NCI-H510A (cell line): Measurements from ENCODE around the gene ANKDD1A.

Experiments
- DNase-seq: peaks from one replicate; lab custom pipeline; 2025; lab: John Stamatoyannopoulos, UW

Gene ANKDD1A

GRCh38 chr15:64895285-64896065, 16.2 kb upstream of the ANKDD1A start:
- no peak for DNase-seq

GRCh38 chr15:64896371-64897069, 15.2 kb upstream of the ANKDD1A start:
- no peak for DNase-seq

- no peak for DNase-seq
Observed at GRCh38 chr15:64897345-64897985, 14.2 kb upstream of the ANKDD1A start.

- DNase-seq: no peak
Observed at GRCh38 chr15:64898406-64898805, 13.3 kb upstream of the ANKDD1A start.

GRCh38 chr15:64901141-64901540, 10.6 kb upstream of the ANKDD1A start:
- no peak for DNase-seq

GRCh38 chr15:64901914-64902313, 9.8 kb upstream of the ANKDD1A start:
- DNase-seq: no peak

- no peak for DNase-seq
Observed at GRCh38 chr15:64902863-64903262, 8.8 kb upstream of the ANKDD1A start.

GRCh38 chr15:64903326-64903950, 8.3 kb upstream of the ANKDD1A start:
- no peak for DNase-seq

- no peak for DNase-seq
Observed at GRCh38 chr15:64904189-64904588, 7.5 kb upstream of the ANKDD1A start.

- no peak for DNase-seq
Observed at GRCh38 chr15:64905119-64905831, 6.4 kb upstream of the ANKDD1A start.

GRCh38 chr15:64905941-64906340, 5.8 kb upstream of the ANKDD1A start:
- no peak for DNase-seq

GRCh38 chr15:64906402-64906801, 5.3 kb upstream of the ANKDD1A start:
- DNase-seq: no peak

GRCh38 chr15:64907991-64908390, 3.7 kb upstream of the ANKDD1A start:
- no peak for DNase-seq

- no peak for DNase-seq
Observed at GRCh38 chr15:64909546-64909945, 2.2 kb upstream of the ANKDD1A start.

GRCh38 chr15:64912379-64913325, 950 bp downstream of the ANKDD1A start:
- DNase-seq: no peak

- no peak for DNase-seq
Observed at GRCh38 chr15:64915518-64916227, 4.0 kb downstream of the ANKDD1A start.

GRCh38 chr15:64916365-64916764, 4.7 kb downstream of the ANKDD1A start:
- no peak for DNase-seq

- no peak for DNase-seq
Observed at GRCh38 chr15:64917211-64917610, 5.5 kb downstream of the ANKDD1A start.

GRCh38 chr15:64919721-64920120, 8.0 kb downstream of the ANKDD1A start:
- DNase-seq: no peak

- DNase-seq: no peak
Observed at GRCh38 chr15:64921711-64922110, 10.0 kb downstream of the ANKDD1A start.
